ENCODE data around the gene C5orf47.

DNA sequence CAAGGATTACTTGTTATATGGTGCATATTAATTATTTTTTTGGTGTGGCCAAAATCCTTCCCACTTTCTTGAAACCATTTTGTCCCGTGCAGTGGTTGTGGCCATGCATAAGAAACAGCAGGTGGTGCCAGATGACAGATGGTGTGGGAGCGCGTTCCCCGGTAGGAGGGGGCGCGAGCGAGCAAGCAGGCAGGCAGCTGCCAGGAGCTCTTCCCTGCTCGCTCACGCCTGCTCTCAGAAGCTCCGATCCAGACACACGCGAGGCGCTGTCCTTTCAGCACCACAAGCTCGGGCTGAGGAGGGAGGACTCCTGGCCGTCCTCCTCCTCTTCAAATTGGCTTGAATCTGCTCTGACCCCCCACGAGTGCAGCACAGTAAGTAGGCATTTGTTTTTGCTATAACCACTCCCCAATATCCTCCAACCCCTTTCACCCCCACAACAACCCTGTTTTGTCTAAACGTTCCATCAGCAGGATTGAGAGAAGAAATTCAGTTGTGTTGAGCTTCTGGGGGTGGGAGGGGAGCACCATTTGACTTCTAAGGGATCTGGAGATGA, 56.6 kb downstream of the C5orf47 start, which contains the start of gene NSG2:
- TF ChIP-seq, protein P1, sequence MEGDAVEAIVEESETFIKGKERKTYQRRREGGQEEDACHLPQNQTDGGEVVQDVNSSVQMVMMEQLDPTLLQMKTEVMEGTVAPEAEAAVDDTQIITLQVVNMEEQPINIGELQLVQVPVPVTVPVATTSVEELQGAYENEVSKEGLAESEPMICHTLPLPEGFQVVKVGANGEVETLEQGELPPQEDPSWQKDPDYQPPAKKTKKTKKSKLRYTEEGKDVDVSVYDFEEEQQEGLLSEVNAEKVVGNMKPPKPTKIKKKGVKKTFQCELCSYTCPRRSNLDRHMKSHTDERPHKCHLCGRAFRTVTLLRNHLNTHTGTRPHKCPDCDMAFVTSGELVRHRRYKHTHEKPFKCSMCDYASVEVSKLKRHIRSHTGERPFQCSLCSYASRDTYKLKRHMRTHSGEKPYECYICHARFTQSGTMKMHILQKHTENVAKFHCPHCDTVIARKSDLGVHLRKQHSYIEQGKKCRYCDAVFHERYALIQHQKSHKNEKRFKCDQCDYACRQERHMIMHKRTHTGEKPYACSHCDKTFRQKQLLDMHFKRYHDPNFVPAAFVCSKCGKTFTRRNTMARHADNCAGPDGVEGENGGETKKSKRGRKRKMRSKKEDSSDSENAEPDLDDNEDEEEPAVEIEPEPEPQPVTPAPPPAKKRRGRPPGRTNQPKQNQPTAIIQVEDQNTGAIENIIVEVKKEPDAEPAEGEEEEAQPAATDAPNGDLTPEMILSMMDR (IDR thresholded peaks at IDR 0.05) = peak in 4 of 5 experiments; percentile 30 to 53 (median 40)
- TF ChIP-seq EP300 (IDR thresholded peaks at IDR 0.05) = no peak
- no peak for TF ChIP-seq POLR2A (IDR thresholded peaks at IDR 0.05)
